DMS114 treated with DMSO at 0.1 percent for 48 hours (cell line): ENCODE measurements around the gene ATP13A3.

Experiments used
- DNase-seq: peaks from one replicate; lab custom pipeline; 2025; ENCODE audit not compliant: unreplicated experiment; lab: John Stamatoyannopoulos, UW

ATP13A3 gene

DNA sequence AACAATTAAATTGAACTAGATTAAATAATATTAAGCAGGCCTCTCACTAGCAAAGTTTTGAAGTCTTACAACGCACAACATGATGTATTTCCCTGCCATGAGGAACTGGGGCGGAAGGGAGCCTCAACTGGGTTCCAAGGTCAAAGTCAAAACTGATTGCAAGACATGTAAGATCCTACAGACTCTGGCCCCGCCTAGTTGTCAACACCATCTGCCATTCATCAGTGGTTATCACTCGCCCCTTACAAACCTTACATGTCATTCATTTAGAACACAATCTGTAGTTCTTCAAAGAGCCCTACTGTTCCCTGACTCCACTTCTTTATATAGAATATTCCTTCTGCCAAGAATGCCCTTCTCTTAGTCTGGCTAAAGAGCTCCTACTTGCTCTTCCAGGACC lies 10.0 kb downstream of the ATP13A3 start:
- DNase-seq: no peak

DNA sequence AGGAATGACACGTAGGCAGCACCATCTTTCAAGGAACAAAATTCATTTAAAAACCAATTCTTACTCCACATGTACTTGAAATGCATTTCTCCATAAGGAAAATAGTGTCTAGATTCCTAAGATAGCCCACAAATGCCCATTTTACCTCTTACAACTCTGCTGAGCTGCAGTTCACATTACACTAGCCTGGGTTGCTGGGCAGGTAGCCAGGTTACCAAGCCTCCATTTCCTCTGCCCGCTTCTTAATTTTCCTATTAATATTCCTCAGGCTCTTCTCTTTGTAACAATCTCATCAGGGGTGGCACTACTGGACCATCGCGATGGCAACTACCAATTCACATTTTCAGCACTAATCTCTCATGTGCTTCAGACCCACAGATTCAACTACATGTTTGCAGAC lies 10.8 kb downstream of the ATP13A3 start:
- DNase-seq: no peak

DNA sequence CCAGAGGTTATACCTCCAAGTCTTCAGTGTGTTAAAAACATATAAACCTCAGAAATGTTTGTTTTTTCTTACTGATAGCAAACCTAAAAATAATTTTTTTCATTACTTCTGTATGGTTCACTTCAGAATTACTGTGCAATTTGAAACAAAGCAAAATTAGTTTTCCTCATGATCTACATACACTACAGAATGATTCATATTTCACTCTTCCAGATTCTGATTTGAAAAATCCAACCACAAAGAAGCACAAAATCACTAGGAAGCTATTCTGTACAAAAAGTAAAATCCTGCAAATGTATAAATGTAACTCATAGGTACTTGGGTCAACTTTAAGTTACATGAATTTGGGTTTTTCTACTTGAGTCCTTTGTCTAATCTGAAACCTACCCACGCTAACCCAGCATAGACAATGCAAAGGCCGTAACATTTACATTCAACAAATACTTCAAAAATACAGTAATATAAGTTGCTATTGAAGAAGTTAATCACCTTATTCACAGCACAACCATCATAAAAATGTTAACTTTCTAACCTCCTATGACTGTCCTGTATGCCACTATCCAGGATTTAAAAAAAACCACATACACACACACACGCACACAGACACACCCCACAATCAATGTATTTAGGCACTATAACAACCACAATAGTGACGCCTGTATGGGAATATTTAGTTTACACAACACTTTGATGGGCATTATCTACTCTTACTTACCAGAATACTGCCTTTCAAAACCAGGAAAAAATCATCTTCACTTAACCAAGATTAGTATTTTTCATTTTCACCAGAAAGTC lies 11.5 kb downstream of the ATP13A3 start:
- no peak for DNase-seq

DNA sequence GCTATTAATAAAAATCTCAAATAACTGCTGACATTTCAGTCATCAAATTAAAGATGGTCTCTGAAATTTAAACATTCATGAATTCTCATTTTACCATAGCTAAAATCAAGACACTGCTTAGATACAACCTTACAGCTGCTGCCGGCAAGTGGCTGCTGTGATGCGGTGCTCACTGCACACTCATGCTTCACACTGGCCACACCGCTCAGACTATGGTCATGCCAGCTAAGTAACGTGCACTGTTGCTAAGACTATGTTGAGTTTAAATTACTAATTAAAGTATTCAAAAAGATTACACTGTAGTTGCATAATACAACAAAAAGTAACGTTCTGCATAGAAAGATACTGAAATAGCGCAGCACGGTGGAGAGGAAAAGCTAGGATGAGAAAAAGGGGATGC lies 12.1 kb downstream of the ATP13A3 start:
- DNase-seq: no peak

DNA sequence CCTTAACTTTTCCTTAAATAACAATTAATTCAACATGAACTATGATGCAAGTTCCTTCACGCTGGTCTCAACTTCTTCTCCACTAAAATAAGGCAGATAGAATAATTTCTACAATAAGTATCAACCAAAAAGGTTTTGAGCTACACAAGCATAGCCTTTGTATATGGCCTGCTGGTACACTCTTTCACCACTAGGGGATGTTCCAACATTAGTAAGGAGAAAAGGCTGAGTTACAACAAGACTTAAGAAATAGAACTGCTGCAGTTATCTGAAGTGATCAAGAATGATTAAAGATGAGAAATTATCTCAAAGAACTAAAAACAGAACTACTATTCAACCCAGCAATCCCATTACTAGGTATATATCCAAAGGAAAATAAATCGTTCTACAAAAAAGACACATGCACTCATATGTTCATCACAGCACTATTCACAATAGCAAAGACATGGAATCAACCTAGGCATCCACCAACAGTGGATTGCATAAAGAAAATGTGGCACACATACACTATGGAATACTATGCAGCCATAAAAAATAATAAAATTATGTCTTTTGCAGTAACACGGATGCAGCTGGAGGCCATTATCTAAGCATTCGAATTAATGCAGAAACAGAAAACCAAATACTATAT lies 14.4 kb downstream of the ATP13A3 start:
- DNase-seq: peak; percentile 54

DNA sequence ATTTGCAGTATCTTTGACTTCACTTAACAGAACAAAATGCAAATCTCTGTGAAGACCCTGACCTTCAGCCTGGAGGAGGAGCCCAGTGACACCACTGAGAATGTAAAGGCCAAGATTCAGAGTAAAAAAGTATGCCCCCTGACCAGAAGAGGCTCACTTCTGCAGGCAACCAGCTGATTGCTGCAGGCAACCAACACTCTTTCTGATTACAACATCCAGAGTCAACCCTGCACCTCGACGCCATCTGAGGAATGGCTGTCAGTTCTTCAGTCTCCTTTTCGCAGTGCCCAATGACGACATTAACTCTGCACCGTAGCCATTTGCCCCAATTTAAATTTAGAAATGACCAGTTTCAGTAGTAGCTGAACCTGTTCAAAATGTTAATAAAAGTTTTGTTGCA lies 14.9 kb downstream of the ATP13A3 start:
- no peak for DNase-seq

DNA sequence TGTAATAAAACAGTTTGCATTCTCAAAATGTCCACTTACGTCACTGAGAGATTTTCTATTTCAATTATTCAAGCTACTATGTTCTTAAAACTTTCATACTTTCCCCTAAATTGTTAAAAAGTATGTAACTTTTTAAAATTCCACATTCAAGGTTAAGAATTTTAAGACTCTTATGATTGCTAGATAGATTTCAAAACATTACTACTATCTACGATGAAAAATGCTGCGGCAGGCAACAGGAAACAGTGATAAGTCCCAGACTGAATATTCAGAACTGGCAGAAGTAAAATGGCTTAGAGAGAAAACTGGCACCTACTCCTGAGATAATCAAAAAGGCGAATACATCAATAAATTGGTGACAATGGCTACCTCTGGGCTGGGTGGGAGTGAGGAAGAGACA lies 16.2 kb downstream of the ATP13A3 start:
- DNase-seq: no peak

DNA sequence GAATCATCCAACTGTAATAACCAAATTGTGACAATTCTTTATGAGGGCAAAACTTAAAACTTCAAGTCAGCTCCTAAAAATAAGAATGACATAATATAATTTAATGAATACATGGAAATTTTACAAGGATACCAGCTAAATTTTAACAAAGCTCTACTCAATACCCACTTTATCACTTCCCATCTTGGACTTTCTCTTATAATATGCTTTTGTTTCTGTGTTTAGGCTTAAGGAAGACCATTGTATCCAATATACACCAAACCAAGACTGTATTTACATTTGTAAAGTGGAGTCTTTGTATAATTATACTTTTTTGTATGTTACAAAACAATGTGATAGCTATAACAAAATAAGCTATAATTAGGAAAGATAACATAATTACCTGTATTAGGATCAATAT lies 16.8 kb downstream of the ATP13A3 start:
- no peak for DNase-seq

DNA sequence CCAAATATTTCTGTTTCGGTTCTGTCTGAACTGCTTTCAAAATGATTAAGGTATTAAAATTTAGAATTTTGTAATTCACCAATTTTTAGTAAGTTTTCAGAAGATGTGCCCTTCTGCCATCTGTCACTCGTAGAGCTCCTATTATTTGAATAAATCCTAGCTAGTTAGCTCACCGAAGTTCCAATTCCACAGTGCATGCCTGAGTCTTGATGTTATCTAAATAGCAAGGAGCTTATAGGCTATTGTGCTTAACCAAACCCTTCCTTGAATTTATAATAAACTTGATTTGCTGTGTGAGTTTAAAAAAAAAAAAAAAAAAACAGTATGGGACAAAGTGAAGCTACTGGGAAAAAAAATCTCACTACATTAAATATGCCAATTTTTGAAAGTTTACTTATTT lies 18.7 kb downstream of the ATP13A3 start:
- DNase-seq: no peak

DNA sequence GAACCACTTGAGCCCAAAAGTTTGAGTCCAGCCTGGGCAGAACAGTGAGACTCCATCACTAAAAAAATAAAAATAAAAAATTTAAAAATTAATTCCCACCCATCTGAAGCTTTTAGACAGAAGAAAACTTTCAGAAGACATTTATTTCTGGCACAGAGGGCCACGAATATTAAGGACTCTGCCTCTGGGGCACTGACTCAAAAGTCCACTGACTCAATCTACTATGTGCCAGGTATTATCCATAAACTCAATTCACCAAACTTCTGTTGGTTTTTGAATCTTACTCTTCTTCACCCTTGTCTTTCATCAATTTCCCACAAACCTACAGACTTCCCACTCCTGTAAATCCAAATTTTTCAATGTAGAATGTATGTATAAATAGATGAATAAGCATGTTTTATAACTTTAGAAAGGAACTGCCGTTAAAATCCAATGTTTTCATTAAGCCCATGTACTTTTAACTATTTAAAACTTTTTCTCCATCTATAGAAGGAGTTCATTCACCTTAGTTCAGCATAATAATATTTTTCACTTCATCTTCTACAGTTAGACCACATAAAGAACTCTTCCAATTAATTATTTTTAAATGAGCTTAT lies 19.9 kb downstream of the ATP13A3 start:
- no peak for DNase-seq

DNA sequence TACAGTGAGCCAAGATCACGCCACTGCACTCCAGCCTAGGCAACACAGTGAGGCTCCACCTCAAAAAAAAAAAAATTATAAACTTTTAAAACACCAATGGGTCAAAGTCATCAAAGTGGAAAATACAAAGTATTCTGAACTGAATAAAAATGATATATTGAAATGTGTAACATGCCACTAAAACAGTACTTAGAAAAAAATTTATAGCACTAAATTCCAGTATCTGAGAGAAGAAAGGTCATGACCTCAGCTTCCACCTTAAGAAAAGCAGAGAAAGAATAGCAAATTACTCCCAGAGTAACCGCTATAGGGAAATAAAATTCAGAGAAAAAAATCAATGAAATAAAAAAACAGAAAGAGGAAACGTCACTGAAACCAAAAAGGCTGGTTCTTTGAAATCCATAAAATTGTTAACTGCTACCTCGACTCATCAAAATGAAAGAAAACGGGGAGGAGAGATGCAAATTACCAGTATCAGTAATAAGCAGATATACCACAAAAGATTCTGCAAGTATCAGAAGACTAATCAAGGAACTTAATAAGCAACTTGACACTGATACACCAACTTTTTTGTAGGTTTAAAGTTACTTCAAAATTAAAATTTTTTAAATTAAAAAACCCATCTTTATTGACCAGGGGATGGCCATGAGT lies 20.8 kb downstream of the ATP13A3 start:
- DNase-seq: no peak

DNA sequence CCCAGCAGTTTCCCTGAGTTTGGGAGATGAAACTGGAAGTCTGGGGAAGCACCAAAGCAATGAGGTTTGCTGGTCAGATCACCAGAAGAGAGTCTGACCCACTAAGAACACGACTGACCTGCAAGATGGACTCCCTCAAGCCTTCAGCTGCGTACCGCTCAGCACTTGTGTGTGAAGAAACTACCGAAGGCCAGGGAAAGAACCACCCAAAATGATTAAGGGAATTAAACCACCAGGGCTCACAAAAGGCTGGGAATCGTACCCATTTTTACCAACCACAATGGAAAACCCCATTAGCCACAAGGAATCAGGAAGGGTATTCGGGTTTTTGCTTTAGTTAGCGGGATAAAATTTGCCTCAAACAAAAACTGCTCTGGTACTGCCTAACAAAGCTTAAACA lies 21.6 kb downstream of the ATP13A3 start:
- DNase-seq: no peak

DNA sequence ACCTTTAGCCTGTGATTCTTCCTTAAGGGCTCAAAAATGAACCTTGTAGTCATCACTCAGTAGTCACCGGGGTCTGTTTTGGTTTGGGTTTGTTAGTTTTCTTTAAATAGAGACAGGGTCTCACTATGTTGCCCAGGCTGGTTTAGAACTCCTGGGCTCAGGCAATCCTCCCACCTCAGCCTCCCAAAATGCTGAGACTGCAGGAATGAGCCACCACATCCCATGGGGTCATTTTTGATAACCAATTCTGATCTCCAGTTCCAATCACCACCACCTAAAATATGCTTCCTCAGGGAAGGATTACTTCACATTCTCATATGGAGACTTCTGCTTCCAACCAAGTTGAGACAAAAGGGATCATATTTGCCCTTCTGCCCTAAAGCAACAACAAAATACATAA lies 22.1 kb downstream of the ATP13A3 start:
- no peak for DNase-seq

DNA sequence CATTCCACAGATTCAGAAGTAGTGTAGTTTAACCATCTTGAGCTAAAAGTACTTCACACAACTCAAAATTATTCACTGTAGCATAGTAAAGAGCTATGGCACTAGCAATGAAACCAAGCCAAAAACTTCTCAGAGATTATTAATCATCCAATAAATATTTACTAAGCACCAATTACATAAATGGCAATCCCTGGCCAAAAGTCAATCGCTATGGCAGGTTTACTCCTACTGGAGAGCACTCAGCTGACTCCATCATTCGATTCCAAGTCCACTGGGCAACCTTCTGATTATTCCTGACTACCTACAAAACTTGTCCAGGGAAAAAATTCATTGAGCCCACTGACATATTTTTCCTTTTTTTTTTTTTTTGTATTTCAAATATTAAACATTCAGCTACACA lies 23.9 kb downstream of the ATP13A3 start:
- no peak for DNase-seq

DNA sequence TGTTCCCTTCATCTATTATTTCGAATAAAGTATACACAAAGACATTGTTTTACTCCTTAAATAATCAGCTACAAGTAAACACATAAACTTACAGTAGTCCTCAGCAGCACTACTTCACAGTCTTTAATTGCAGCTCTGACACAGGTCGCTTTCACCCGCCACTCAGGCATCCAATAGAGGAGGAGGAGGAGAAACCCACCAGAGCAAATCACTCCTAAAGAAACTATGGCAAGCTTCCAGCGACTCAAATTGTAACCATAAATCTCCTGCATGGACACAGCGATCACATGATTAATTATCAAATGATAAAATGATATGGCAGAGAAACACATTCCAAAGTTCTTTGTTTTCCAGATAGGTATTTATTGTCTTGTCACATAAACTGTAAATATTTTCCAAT lies 26.2 kb downstream of the ATP13A3 start:
- DNase-seq: no peak

DNA sequence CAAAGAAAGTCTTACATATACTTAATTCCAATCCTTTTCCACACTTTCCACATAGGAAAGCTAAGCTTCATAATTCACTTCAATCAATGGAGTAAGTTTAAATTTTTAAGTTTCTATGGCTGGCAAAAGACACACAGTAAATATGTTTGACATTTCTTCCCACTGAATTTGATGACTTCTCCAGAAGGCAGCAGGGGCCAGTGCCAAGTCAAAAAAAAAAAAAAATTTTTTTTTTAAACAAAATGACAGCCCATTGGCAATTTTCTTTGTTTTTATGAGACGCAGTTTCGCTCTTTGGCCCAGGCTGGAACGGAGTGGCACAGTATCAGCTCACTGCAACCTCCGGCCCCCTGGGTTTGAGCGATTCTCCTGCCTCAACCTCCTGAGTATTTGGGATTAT lies 28.7 kb downstream of the ATP13A3 start:
- no peak for DNase-seq

DNA sequence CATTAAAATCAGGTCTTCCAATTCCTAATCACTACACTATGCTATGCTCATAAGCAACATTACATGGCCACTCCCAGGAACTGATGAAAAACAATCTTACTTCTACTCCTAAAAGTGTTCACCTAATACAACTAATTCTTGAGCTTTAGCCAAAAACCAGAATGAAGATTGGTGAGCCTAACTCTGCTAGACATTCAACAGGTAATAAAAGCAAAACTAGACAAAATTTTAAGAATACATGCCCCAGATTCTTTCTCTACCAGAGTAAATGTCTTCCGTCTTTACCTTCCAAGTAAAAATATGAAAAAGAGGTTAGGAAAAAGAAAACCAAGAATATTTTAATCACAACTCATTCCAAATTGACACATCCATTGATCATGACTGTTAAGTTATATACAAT lies 31.3 kb downstream of the ATP13A3 start:
- no peak for DNase-seq

DNA sequence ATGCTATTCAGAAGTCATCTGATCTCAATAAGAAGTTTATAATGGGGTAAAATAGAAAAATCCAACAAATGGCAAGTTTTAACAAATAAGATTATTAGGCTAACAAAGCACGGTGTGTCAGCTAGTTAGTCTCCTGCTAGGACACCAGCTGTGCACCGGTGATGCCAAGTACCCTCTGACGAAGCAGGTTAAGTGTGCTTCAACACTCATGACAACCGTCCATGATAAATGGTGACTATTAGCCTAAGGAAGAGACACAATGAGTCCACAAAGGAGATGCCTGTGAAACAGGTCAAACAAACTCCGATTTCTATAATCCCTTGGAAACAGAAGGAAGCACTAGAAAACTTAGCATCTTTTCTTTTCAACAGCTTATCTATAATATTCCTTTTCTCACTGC lies 36.5 kb downstream of the ATP13A3 start:
- DNase-seq: no peak

DNA sequence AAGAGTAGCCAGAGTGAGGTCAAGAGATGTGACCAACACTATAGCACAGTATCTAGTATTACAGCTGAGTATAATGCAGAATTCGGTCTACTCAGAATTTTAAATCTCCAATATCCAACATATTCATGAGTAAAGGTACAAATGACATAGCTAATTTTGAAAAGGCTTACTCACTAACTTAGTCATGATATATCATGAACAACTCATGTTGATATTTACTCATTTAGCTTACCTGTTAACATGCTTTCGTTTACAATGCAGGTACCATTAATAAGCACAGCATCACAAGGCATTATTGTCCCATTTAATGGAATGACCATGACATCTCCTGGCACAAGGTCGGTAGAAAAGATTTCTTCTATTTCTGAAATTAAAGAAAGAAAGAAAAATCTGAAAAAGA lies 36.9 kb downstream of the ATP13A3 start:
- no peak for DNase-seq

DNA sequence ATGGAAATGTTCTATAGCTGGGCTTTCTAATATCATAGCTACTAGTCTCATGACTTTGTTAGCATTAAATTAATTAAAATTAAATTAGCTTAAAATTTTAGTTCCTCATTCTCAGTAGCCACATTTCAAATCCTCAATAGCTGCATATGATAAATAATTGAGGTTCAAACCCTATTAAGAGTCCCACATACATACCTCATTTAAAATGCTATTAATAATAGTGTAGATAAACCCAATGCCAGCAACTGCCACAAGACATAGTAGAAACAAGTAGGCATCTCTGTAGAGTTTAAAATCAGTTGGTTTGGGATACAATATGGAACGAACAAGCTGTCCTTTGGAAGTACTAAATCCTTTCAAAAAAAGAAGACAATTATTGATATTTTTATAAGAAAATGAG lies 39.1 kb downstream of the ATP13A3 start:
- DNase-seq: no peak

DNA sequence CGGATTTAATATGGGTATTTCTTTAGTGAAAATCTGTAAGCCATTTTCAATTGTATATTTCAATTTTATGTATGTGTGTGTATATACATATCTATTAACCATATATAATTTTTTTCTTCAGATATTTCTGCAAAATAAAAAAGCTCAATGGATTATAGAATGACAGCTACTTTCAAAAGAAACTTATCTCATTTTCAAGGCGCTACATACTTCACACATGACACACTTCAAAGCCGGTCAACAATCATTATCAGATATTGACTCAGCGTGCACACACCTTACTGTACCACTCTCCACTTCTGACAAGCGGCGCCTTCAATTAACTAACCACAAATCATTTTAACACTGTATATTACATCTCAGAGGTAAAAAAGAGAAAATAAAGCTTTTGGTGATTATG lies 39.6 kb downstream of the ATP13A3 start:
- DNase-seq: no peak

DNA sequence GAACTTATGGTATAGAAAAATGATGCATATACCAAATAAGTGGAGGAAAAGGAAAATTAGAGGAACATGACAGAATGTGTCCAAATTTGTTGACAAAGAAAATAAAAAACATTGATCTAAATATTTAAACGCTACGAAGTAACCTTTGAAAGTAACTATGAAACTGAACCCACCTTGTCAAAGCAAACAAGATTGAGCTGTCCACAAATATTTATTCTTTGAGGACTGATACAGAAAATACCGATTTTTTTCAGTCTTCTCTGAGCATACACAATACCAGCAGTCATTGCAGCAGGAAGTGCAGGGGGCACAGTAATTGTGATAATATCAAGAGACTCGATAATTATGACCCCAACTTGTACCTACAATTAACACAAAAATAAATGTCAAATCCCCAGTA lies 40.0 kb downstream of the ATP13A3 start:
- no peak for DNase-seq
